ENCODE measurements around the gene FAM117B.
"Not testable (repeated sequence)": the region's sequence is repeated elsewhere in the genome, so short reads cannot be mapped to it uniquely, and the experiment has no call there.

Gene FAM117B

GRCh38 chr2:202639231-202639630, 4.5 kb downstream of the FAM117B start:
- no peaks in the 10 kb centered on the region for H3K27me3 ChIP-seq (ENCODE audit: control insufficient read depth in 1 of 2, insufficient read depth in 2 of 2, low read length in 2 of 2)
- no peak overlapping the region for H3K27ac ChIP-seq (ENCODE audit: low read length)
- H3K9me3 ChIP-seq (ENCODE audit: control insufficient read depth in 2 of 2, low read length in 2 of 2) = no peaks in the 10 kb centered on the region
- H3K9ac ChIP-seq (ENCODE audit: low read length in 2 of 2) = no peak overlapping the region
- no peak overlapping the region for H3K4me3 ChIP-seq (ENCODE audit: low read length in 2 of 2)
- H3K36me3 ChIP-seq (ENCODE audit: control insufficient read depth in 2 of 2, insufficient read depth in 2 of 2, low read length in 2 of 2) = no peaks in the 10 kb centered on the region
- H3K4me1 ChIP-seq (ENCODE audit: control insufficient read depth, insufficient read depth, low read length) = peaks cover 2% of the 10 kb centered on the region

DNA sequence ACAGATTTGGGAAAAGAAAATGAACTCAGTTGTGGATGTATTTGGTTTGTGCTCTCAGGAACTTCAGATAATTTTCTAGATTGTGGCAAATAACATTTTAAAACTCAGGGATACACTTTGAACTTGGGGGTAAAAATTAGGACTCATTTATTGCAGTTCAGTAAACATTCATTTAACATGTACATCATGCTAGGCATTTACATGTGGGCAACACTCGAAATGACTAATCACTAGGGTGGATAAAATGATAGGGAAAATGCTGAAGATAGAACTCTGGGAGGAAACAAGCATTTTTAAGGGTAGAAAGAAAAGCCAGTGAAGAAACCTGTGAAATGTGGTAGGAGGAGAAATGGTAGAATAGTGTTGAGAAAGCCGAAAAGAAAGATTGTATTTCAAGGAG, 7.8 kb downstream of the FAM117B start:
- Histone ChIP-seq H3K27ac (ENCODE audit: low read length) (no peak overlapping the region), H3K9ac (ENCODE audit: low read length in 2 of 2) (no peak overlapping the region), H3K4me3 (ENCODE audit: low read length in 2 of 2) (no peak overlapping the region), H3K4me1 (ENCODE audit: control insufficient read depth, insufficient read depth, low read length) (peaks cover 2% of the 10 kb centered on the region), H3K36me3 (ENCODE audit: control insufficient read depth in 2 of 2, insufficient read depth in 2 of 2, low read length in 2 of 2) (no peaks in the 10 kb centered on the region), H3K9me3 (ENCODE audit: control insufficient read depth in 2 of 2, low read length in 2 of 2) (no peaks in the 10 kb centered on the region), H3K27me3 (ENCODE audit: control insufficient read depth in 1 of 2, insufficient read depth in 2 of 2, low read length in 2 of 2) (no peaks in the 10 kb centered on the region)

DNA sequence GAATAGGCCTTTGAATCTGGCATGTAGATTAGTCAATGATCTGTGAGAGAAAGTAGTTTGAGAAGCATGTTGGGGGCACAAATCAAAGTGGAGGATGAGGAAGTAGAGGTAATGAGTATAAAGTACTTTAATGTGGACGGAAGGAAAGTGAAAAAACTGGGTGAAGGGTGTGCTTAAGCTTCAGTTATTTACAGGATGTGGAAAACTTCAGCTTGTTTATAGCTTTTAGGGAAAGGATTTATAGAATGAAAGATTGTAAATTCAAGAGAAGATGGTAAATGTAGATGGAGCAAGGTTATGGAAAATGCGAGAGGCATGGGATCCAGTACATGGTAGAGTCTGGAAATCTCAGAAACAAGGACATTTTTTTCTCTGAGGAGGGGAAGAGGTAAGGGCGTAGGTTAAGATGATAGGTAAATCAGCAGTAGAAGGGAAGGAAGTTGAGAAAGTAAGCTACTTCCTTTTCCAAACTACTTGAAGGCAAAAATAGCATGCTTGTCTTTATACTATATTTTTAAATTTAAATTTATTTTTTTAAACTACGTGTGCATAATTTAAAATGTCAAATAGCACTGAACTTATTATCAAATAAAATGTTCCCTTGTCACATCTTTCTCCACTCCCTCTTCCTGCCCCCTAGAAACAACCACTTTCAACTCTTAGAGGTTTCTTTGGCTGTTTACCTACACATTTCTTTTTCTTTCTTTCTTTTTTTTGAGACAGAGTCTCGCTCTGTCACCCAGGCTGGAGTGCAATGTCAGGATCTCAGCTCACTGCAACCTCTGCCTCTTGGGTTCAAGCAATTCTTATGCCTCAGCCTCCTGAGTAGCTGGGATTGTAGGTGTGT, 8.5 kb downstream of the FAM117B start:
- Histone ChIP-seq H3K4me3 (ENCODE audit: low read length in 2 of 2) (no peak overlapping the region), H3K36me3 (ENCODE audit: control insufficient read depth in 2 of 2, insufficient read depth in 2 of 2, low read length in 2 of 2) (no peaks in the 10 kb centered on the region), H3K27ac (ENCODE audit: low read length) (no peak overlapping the region), H3K9ac (ENCODE audit: low read length in 2 of 2) (no peak overlapping the region), H3K27me3 (ENCODE audit: control insufficient read depth in 1 of 2, insufficient read depth in 2 of 2, low read length in 2 of 2) (no peaks in the 10 kb centered on the region), H3K9me3 (ENCODE audit: control insufficient read depth in 2 of 2, low read length in 2 of 2) (no peaks in the 10 kb centered on the region), H3K4me1 (ENCODE audit: control insufficient read depth, insufficient read depth, low read length) (no peaks in the 10 kb centered on the region)

GRCh38 chr2:202652119-202652518, 17.4 kb downstream of the FAM117B start:
- no peaks in the 10 kb centered on the region for H3K4me1 ChIP-seq (ENCODE audit: control insufficient read depth, insufficient read depth, low read length)
- H3K9me3 ChIP-seq (ENCODE audit: control insufficient read depth in 2 of 2, low read length in 2 of 2) = no peaks in the 10 kb centered on the region
- no peaks in the 10 kb centered on the region for H3K36me3 ChIP-seq (ENCODE audit: control insufficient read depth in 2 of 2, insufficient read depth in 2 of 2, low read length in 2 of 2)
- no peaks in the 10 kb centered on the region for H3K27me3 ChIP-seq (ENCODE audit: control insufficient read depth in 1 of 2, insufficient read depth in 2 of 2, low read length in 2 of 2)
- H3K4me3 ChIP-seq (ENCODE audit: low read length in 2 of 2) = no peak overlapping the region
- H3K27ac ChIP-seq (ENCODE audit: low read length) = no peak overlapping the region
- no peak overlapping the region for H3K9ac ChIP-seq (ENCODE audit: low read length in 2 of 2)

- H3K36me3 ChIP-seq (ENCODE audit: control insufficient read depth in 2 of 2, insufficient read depth in 2 of 2, low read length in 2 of 2) = no peaks in the 10 kb centered on the region
- H3K27me3 ChIP-seq (ENCODE audit: control insufficient read depth in 1 of 2, insufficient read depth in 2 of 2, low read length in 2 of 2) = no peaks in the 10 kb centered on the region
- H3K27ac ChIP-seq (ENCODE audit: low read length) = no peak overlapping the region
- H3K9ac ChIP-seq (ENCODE audit: low read length in 2 of 2) = no peak overlapping the region
- no peaks in the 10 kb centered on the region for H3K4me1 ChIP-seq (ENCODE audit: control insufficient read depth, insufficient read depth, low read length)
- no peak overlapping the region for H3K4me3 ChIP-seq (ENCODE audit: low read length in 2 of 2)
- no peaks in the 10 kb centered on the region for H3K9me3 ChIP-seq (ENCODE audit: control insufficient read depth in 2 of 2, low read length in 2 of 2)
These were observed 19.1 kb downstream of the FAM117B start for GRCh38 chr2:202653890-202654289.

DNA sequence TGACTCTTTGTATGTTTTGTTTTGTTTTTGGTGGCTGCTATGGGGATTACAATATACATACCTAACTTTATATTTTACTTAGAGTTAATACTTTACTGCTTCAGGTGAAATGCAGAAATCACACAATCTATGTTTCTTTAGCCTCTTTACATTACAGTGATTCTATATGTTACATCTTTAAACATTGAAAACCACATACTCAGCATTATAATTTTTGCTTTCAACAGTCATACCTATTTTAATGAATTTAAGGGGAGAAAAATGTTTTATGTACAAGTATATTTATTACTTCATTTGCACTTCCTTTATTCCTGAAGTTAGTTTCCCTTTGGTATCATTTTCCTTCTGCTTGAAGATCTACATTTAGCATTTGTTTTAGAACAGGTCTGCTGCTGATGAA, 23.1 kb downstream of the FAM117B start:
- Histone ChIP-seq H3K27me3 (ENCODE audit: control insufficient read depth in 1 of 2, insufficient read depth in 2 of 2, low read length in 2 of 2) (no peaks in the 10 kb centered on the region), H3K9me3 (ENCODE audit: control insufficient read depth in 2 of 2, low read length in 2 of 2) (no peaks in the 10 kb centered on the region), H3K27ac (ENCODE audit: low read length) (no peak overlapping the region), H3K4me1 (ENCODE audit: control insufficient read depth, insufficient read depth, low read length) (no peaks in the 10 kb centered on the region), H3K36me3 (ENCODE audit: control insufficient read depth in 2 of 2, insufficient read depth in 2 of 2, low read length in 2 of 2) (no peaks in the 10 kb centered on the region), H3K9ac (ENCODE audit: low read length in 2 of 2) (no peak overlapping the region), H3K4me3 (ENCODE audit: low read length in 2 of 2) (no peak overlapping the region)

DNA sequence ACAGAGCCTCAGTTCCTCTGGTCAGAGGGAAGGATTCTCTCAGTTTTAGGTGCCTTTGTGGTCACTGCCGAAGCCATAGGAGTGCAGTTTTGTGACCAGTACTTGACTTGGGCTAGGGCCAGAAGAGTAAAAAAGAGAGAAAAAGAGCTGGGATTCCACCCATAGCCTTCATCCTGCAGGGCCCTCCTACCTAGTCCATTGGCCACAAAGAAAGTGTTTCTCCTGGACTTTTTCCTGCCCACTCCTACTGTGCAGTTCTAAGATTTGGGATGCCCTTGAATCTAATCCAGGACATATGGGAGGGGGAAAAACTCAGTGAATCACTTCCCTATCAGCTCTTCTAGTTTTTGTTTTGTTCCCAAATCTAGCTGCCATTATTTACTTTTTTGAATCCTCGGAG, 26.0 kb downstream of the FAM117B start:
- H3K9ac ChIP-seq (ENCODE audit: low read length in 2 of 2) = no peak overlapping the region
- no peak overlapping the region for H3K4me3 ChIP-seq (ENCODE audit: low read length in 2 of 2)
- no peaks in the 10 kb centered on the region for H3K9me3 ChIP-seq (ENCODE audit: control insufficient read depth in 2 of 2, low read length in 2 of 2)
- H3K4me1 ChIP-seq (ENCODE audit: control insufficient read depth, insufficient read depth, low read length) = no peaks in the 10 kb centered on the region
- no peaks in the 10 kb centered on the region for H3K27me3 ChIP-seq (ENCODE audit: control insufficient read depth in 1 of 2, insufficient read depth in 2 of 2, low read length in 2 of 2)
- H3K36me3 ChIP-seq (ENCODE audit: control insufficient read depth in 2 of 2, insufficient read depth in 2 of 2, low read length in 2 of 2) = no peaks in the 10 kb centered on the region
- no peak overlapping the region for H3K27ac ChIP-seq (ENCODE audit: low read length)

GRCh38 chr2:202669841-202670240, 35.1 kb downstream of the FAM117B start:
- H3K9ac ChIP-seq (ENCODE audit: low read length in 2 of 2) = no peak overlapping the region
- no peak overlapping the region for H3K4me3 ChIP-seq (ENCODE audit: low read length in 2 of 2)
- H3K27me3 ChIP-seq (ENCODE audit: control insufficient read depth in 1 of 2, insufficient read depth in 2 of 2, low read length in 2 of 2) = no peaks in the 10 kb centered on the region
- H3K4me1 ChIP-seq (ENCODE audit: control insufficient read depth, insufficient read depth, low read length) = no peaks in the 10 kb centered on the region
- H3K36me3 ChIP-seq (ENCODE audit: control insufficient read depth in 2 of 2, insufficient read depth in 2 of 2, low read length in 2 of 2) = no peaks in the 10 kb centered on the region
- H3K9me3 ChIP-seq (ENCODE audit: control insufficient read depth in 2 of 2, low read length in 2 of 2) = no peaks in the 10 kb centered on the region
- no peak overlapping the region for H3K27ac ChIP-seq (ENCODE audit: low read length)

- Histone ChIP-seq H3K36me3 (ENCODE audit: control insufficient read depth in 2 of 2, insufficient read depth in 2 of 2, low read length in 2 of 2) (no peaks in the 10 kb centered on the region), H3K4me1 (ENCODE audit: control insufficient read depth, insufficient read depth, low read length) (no peaks in the 10 kb centered on the region), H3K27me3 (ENCODE audit: control insufficient read depth in 1 of 2, insufficient read depth in 2 of 2, low read length in 2 of 2) (no peaks in the 10 kb centered on the region), H3K4me3 (ENCODE audit: low read length in 2 of 2) (no peak overlapping the region), H3K9ac (ENCODE audit: low read length in 2 of 2) (no peak overlapping the region), H3K27ac (ENCODE audit: low read length) (no peak overlapping the region), H3K9me3 (ENCODE audit: control insufficient read depth in 2 of 2, low read length in 2 of 2) (no peaks in the 10 kb centered on the region)
These were observed 36.7 kb downstream of the FAM117B start for GRCh38 chr2:202671317-202672035.

DNA sequence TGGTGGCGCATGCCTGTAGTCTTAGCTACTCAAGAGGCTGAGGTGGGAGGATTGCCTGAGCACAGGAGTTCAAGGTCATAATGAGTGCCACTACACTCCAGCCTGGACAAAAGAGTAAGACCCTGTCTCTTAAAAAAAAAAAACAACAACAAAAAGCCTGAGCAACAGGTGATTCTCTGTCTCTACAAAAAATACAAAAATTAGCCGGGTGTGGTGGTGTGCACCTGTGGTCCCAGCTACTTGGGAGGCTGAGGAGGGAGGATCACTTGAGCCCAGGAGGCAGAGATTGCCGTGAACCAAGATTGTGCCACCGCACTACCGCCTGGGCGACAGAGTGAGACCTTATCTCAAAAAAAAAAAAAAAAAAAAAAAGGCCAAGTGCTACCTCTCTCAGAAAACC, 40.3 kb downstream of the FAM117B start:
- H3K4me3 ChIP-seq (ENCODE audit: low read length in 2 of 2); H3K9ac ChIP-seq (ENCODE audit: low read length in 2 of 2); H3K4me1 ChIP-seq (ENCODE audit: control insufficient read depth, insufficient read depth, low read length); H3K36me3 ChIP-seq (ENCODE audit: control insufficient read depth in 2 of 2, insufficient read depth in 2 of 2, low read length in 2 of 2); H3K27ac ChIP-seq (ENCODE audit: low read length); H3K27me3 ChIP-seq (ENCODE audit: control insufficient read depth in 1 of 2, insufficient read depth in 2 of 2, low read length in 2 of 2); H3K9me3 ChIP-seq (ENCODE audit: control insufficient read depth in 2 of 2, low read length in 2 of 2): not testable (repeated sequence)

- no peaks in the 10 kb centered on the region for H3K4me1 ChIP-seq (ENCODE audit: control insufficient read depth, insufficient read depth, low read length)
These were observed 45.2 kb downstream of the FAM117B start for GRCh38 chr2:202679980-202680379.

More at GRCh38 chr2:202679980-202680379, 45.2 kb downstream of the FAM117B start:
- H3K9ac ChIP-seq (ENCODE audit: low read length in 2 of 2) = no peak overlapping the region
- peaks cover 0 to 2% of the 10 kb centered on the region in 2 donors for H3K36me3 ChIP-seq (ENCODE audit: control insufficient read depth in 2 of 2, insufficient read depth in 2 of 2, low read length in 2 of 2)
- H3K27ac ChIP-seq (ENCODE audit: low read length) = no peak overlapping the region
- H3K4me3 ChIP-seq (ENCODE audit: low read length in 2 of 2) = no peak overlapping the region
- peaks cover 0 to 4% of the 10 kb centered on the region in 2 donors for H3K9me3 ChIP-seq (ENCODE audit: control insufficient read depth in 2 of 2, low read length in 2 of 2)
- H3K27me3 ChIP-seq (ENCODE audit: control insufficient read depth in 1 of 2, insufficient read depth in 2 of 2, low read length in 2 of 2) = no peaks in the 10 kb centered on the region

All from stomach smooth muscle (tissue), 2 donors.